ENCODE data around the gene KLRC2. TPM values are rescaled to one million over a fixed set of nuclear protein-coding genes. Genes with fewer than 3 reads are reported as not detected.
"Not testable (repeated sequence)": the region's sequence is repeated elsewhere in the genome, so short reads cannot be mapped to it uniquely, and the experiment has no call there.

The KLRC2 gene
- total RNA-seq (1 to 10 TPM in 4 of 5 donors, under 1 TPM in 1; 0.99 to 3.8 (median 1.9) TPM), total RNA-seq (0 to 2.5 (median 0.61) reads per million in 29 experiments)
- total RNA-seq (2013), result 15.2 TPM

DNA sequence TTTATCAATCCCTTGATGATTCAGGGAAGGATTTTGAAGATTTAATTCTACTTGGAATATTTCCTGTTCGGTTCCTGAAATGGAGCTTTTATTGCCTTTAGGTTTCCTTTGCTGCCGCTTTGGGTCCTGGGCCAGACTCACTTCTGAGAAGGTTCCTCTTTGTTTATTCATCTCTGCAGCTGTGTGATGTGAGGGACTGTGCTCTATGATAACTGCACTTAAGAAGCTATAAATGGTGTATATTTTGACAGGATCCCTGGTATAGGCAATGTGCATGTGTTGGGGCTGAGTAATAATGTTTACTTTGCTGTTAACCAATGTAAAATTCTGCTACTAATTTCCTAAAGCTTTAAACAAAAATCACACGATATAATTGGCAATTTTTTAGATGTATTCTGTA, at the start of gene KLRC2:
KLRC2 (minus strand) TSS at position 195 of the 400 bp plus-strand sequence; CDS start at position 171, 24 bp downstream.
- H3K9me3 Mint-ChIP-seq; H3K36me3 ChIP-seq (ENCODE audit: control insufficient read depth in 2 of 2, extremely low read depth in 1 of 2, insufficient read depth in 1 of 2, low read length in 1 of 2); H3K27ac Mint-ChIP-seq; CTCF ChIA-PET; H3K4me3 ChIP-seq (ENCODE audit: control insufficient read depth in 1 of 2, extremely low read depth in 1 of 2, low read length in 1 of 2); H3K27me3 ChIP-seq (replicated peaks in 1 of 2; ENCODE audit: control insufficient read depth in 2 of 2, extremely low read depth in 1 of 2, insufficient read depth in 2 of 2, low read length in 1 of 2); DNase-seq; H3K27ac ChIP-seq (ENCODE audit: low read length); POLR2A ChIA-PET; H3K9me3 ChIP-seq; H3K4me1 Mint-ChIP-seq; H3K4me1 ChIP-seq (ENCODE audit: control insufficient read depth in 1 of 2, extremely low read depth in 1 of 2, insufficient read depth in 2 of 2, low read length in 2 of 2); H3K27me3 Mint-ChIP-seq; H3K36me3 Mint-ChIP-seq: not testable (repeated sequence)
- peak in 2 of 4 experiments; percentile 59 to 61 for ATAC-seq (replicated peaks in 1 of 4)
- H3K4me3 Mint-ChIP-seq, result peak within 1 kb of the TSS in 1 of 3 donors; percentile 37
- WGBS (ENCODE audit: insufficient coverage), result no CpG with 5 or more reads among the region's 3 CpGs

DNA sequence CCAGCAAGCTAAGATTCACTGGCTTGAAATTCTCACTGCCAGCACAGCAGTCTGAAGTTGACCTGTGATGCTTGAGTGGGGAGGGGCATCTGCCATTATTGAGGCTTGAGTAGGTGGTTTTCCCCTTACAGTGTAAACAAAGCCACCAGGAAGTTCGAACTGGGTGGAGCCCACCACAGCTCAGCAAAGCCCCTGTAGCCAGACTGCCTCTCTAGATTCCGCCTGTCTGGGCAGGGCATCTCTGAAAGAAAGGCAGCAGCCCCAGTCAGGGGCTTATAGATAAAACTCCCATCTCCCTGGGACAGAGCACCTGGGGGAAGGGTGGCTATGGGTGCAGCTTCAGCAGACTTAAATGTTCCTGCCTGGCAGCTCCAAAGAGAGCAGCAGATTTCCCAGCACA, 46.1 kb upstream of the KLRC2 start:
- H3K4me3 ChIP-seq (ENCODE audit: control insufficient read depth in 1 of 2, extremely low read depth in 1 of 2, low read length in 1 of 2); H3K36me3 Mint-ChIP-seq; H3K9me3 ChIP-seq; H3K27me3 ChIP-seq (replicated peaks in 1 of 2; ENCODE audit: control insufficient read depth in 2 of 2, extremely low read depth in 1 of 2, insufficient read depth in 2 of 2, low read length in 1 of 2); CTCF ChIA-PET; H3K27ac ChIP-seq (ENCODE audit: low read length); H3K36me3 ChIP-seq (ENCODE audit: control insufficient read depth in 2 of 2, extremely low read depth in 1 of 2, insufficient read depth in 1 of 2, low read length in 1 of 2); H3K9me3 Mint-ChIP-seq: not testable (repeated sequence)
- DNase-seq, result peak in 31 of 35 experiments; percentile 5 to 72 (median 29)
- H3K4me1 ChIP-seq (ENCODE audit: control insufficient read depth in 1 of 2, extremely low read depth in 1 of 2, insufficient read depth in 2 of 2, low read length in 2 of 2), result peaks cover 0 to 14% of the 10 kb centered on the region in 2 experiments
- H3K4me3 Mint-ChIP-seq, result peak overlapping the region in 1 of 3 donors; percentile 10
- POLR2A ChIA-PET, result interaction anchor here in 1 of 2 donors (0.6 kb wide), 1 partner anchor 95 kb away, joined by 3 read pairs; no protein-coding TSS in a partner anchor
- peak overlapping the region in 1 of 2 donors; percentile 65 for H3K27ac Mint-ChIP-seq
- peaks cover 0 to 15% of the 10 kb centered on the region in 2 donors for H3K27me3 Mint-ChIP-seq
- peaks cover 0 to 19% (median 13%) of the 10 kb centered on the region in 3 donors for H3K4me1 Mint-ChIP-seq
- WGBS (ENCODE audit: insufficient coverage), result 17% methylated on average over 1 of the region's 2 CpGs
- ATAC-seq (replicated peaks in 1 of 4), result peak; percentile 31 to 75 (median 52)

GRCh38 chr12:10472808-10473207, 37.0 kb upstream of the KLRC2 start:
- H3K9me3 Mint-ChIP-seq; POLR2A ChIA-PET; H3K36me3 ChIP-seq (ENCODE audit: control insufficient read depth in 2 of 2, extremely low read depth in 1 of 2, insufficient read depth in 1 of 2, low read length in 1 of 2); H3K4me1 ChIP-seq (ENCODE audit: control insufficient read depth in 1 of 2, extremely low read depth in 1 of 2, insufficient read depth in 2 of 2, low read length in 2 of 2); H3K27ac ChIP-seq (ENCODE audit: low read length); H3K4me3 Mint-ChIP-seq; H3K27me3 ChIP-seq (replicated peaks in 1 of 2; ENCODE audit: control insufficient read depth in 2 of 2, extremely low read depth in 1 of 2, insufficient read depth in 2 of 2, low read length in 1 of 2); DNase-seq; H3K4me1 Mint-ChIP-seq; H3K4me3 ChIP-seq (ENCODE audit: control insufficient read depth in 1 of 2, extremely low read depth in 1 of 2, low read length in 1 of 2); H3K27ac Mint-ChIP-seq; ATAC-seq (replicated peaks in 1 of 4); CTCF ChIA-PET; H3K36me3 Mint-ChIP-seq; H3K9me3 ChIP-seq: not testable (repeated sequence)
- H3K27me3 Mint-ChIP-seq, result peaks cover 0 to 12% of the 10 kb centered on the region in 2 donors
- no CpG with 5 or more reads among the region's 5 CpGs for WGBS (ENCODE audit: insufficient coverage)

- H3K4me3 Mint-ChIP-seq, result no peak overlapping the region
- H3K9me3 ChIP-seq, result no peaks in the 10 kb centered on the region
- ATAC-seq (replicated peaks in 1 of 4) (no peak), DNase-seq (no peak)
- H3K27ac ChIP-seq (ENCODE audit: low read length), result no peak overlapping the region
- peaks cover 0 to 3% (median 0%) of the 10 kb centered on the region in 3 donors for H3K9me3 Mint-ChIP-seq
- H3K36me3 Mint-ChIP-seq, result no peaks in the 10 kb centered on the region
- no CpG with 5 or more reads among the region's 1 CpG for WGBS (ENCODE audit: insufficient coverage)
- no peak overlapping the region for H3K4me3 ChIP-seq (ENCODE audit: control insufficient read depth in 1 of 2, extremely low read depth in 1 of 2, low read length in 1 of 2)
- no peaks in the 10 kb centered on the region for H3K36me3 ChIP-seq (ENCODE audit: control insufficient read depth in 2 of 2, extremely low read depth in 1 of 2, insufficient read depth in 1 of 2, low read length in 1 of 2)
- ChIA-PET POLR2A (no interaction called here), CTCF (no interaction called here)
- H3K27me3 Mint-ChIP-seq, result peaks cover 0 to 21% of the 10 kb centered on the region in 2 donors
- H3K27me3 ChIP-seq (replicated peaks in 1 of 2; ENCODE audit: control insufficient read depth in 2 of 2, extremely low read depth in 1 of 2, insufficient read depth in 2 of 2, low read length in 1 of 2), result no peaks in the 10 kb centered on the region
- H3K4me1 ChIP-seq (ENCODE audit: control insufficient read depth in 1 of 2, extremely low read depth in 1 of 2, insufficient read depth in 2 of 2, low read length in 2 of 2), result no peaks in the 10 kb centered on the region
- H3K27ac Mint-ChIP-seq, result no peak overlapping the region
- H3K4me1 Mint-ChIP-seq, result no peaks in the 10 kb centered on the region
Measured at GRCh38 chr12:10469701-10470100, 33.9 kb upstream of the KLRC2 start.

DNA sequence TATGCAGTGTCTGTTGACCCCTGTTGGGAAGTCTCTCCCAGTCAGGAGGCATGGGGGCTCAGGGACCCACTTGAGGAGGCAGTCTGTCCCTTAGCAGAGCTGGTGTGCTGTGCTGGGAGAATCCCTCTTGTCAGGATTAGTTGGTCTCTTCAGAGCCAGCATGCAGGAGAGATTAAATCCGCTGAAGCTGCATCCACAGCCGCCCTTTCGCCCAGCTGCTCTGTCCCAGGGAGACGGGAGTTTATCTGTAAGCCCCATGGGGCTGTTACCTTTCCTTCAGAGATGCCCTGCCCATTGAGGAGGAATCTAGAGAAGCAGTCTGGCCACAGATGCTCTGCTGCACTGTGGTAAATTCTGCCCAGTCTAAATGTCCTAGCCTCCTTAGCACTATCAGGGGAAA, 30.5 kb upstream of the KLRC2 start:
- H3K27ac Mint-ChIP-seq, result no peak overlapping the region
- no peaks in the 10 kb centered on the region for H3K4me1 ChIP-seq (ENCODE audit: control insufficient read depth in 1 of 2, extremely low read depth in 1 of 2, insufficient read depth in 2 of 2, low read length in 2 of 2)
- peaks cover 0 to 14% (median 13%) of the 10 kb centered on the region in 3 donors for H3K9me3 Mint-ChIP-seq
- H3K36me3 Mint-ChIP-seq, result no peaks in the 10 kb centered on the region
- no peak overlapping the region for H3K4me3 Mint-ChIP-seq
- H3K4me1 Mint-ChIP-seq, result no peaks in the 10 kb centered on the region
- ChIA-PET CTCF (interaction anchor here (0.6 to 0.7 kb wide), 3 partner anchors 83 to 394 kb away, joined by 3 read pairs; no protein-coding TSS in a partner anchor), POLR2A (no interaction called here)
- H3K27me3 Mint-ChIP-seq, result peaks cover 3 to 34% of the 10 kb centered on the region in 2 donors
- H3K4me3 ChIP-seq (ENCODE audit: control insufficient read depth in 1 of 2, extremely low read depth in 1 of 2, low read length in 1 of 2), result no peak overlapping the region
- no peak overlapping the region for H3K27ac ChIP-seq (ENCODE audit: low read length)
- DNase-seq, result no peak
- WGBS (ENCODE audit: insufficient coverage), result 90% methylated on average over 4 of the region's 4 CpGs
- no peak for ATAC-seq (replicated peaks in 1 of 4)
- H3K36me3 ChIP-seq (ENCODE audit: control insufficient read depth in 2 of 2, extremely low read depth in 1 of 2, insufficient read depth in 1 of 2, low read length in 1 of 2), result no peaks in the 10 kb centered on the region
- H3K9me3 ChIP-seq, result no peaks in the 10 kb centered on the region
- no peaks in the 10 kb centered on the region for H3K27me3 ChIP-seq (replicated peaks in 1 of 2; ENCODE audit: control insufficient read depth in 2 of 2, extremely low read depth in 1 of 2, insufficient read depth in 2 of 2, low read length in 1 of 2)

DNA sequence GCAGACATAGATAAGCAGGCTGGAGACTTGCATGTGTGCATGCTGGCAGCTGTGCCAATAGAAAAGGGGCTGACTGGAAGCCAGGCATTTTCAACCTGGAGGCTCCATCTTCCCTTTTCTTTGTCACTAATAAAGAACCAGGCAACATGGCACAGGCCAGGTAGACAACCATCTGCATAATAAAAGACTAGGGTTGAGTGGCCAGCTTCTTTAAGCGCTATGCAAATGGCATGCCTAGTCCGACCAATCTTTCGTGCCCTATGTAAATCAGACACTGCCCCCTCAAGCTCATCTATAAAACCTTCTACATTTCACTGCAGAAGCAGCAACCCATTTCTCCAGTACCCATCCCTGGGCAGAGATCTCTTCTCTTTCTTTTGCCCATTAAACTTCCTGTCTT, 21.9 kb upstream of the KLRC2 start:
- H3K27ac Mint-ChIP-seq, result no peak overlapping the region
- Histone ChIP-seq H3K9me3 (no peaks in the 10 kb centered on the region), H3K4me1 (ENCODE audit: control insufficient read depth in 1 of 2, extremely low read depth in 1 of 2, insufficient read depth in 2 of 2, low read length in 2 of 2) (no peaks in the 10 kb centered on the region), H3K27ac (ENCODE audit: low read length) (no peak overlapping the region), H3K36me3 (ENCODE audit: control insufficient read depth in 2 of 2, extremely low read depth in 1 of 2, insufficient read depth in 1 of 2, low read length in 1 of 2) (no peaks in the 10 kb centered on the region), H3K4me3 (ENCODE audit: control insufficient read depth in 1 of 2, extremely low read depth in 1 of 2, low read length in 1 of 2) (no peak overlapping the region), H3K27me3 (replicated peaks in 1 of 2; ENCODE audit: control insufficient read depth in 2 of 2, extremely low read depth in 1 of 2, insufficient read depth in 2 of 2, low read length in 1 of 2) (no peaks in the 10 kb centered on the region)
- CTCF ChIA-PET, result no interaction called here
- POLR2A ChIA-PET, result no interaction called here
- H3K36me3 Mint-ChIP-seq, result no peaks in the 10 kb centered on the region
- no peaks in the 10 kb centered on the region for H3K4me1 Mint-ChIP-seq
- no peak overlapping the region for H3K4me3 Mint-ChIP-seq
- peaks cover 36 to 41% (median 41%) of the 10 kb centered on the region in 3 donors for H3K9me3 Mint-ChIP-seq
- ATAC-seq (replicated peaks in 1 of 4) (no peak), DNase-seq (no peak)
- H3K27me3 Mint-ChIP-seq, result peaks cover 0 to 8% of the 10 kb centered on the region in 2 donors
- WGBS (ENCODE audit: insufficient coverage), result 98% methylated on average over 3 of the region's 3 CpGs

- no peak overlapping the region for H3K27ac Mint-ChIP-seq
- WGBS (ENCODE audit: insufficient coverage), result no CpG with 5 or more reads among the region's 2 CpGs
- no peaks in the 10 kb centered on the region for H3K36me3 Mint-ChIP-seq
- H3K9me3 Mint-ChIP-seq, result peaks cover 32 to 36% (median 33%) of the 10 kb centered on the region in 3 donors
- ATAC-seq (replicated peaks in 1 of 4) (no peak), DNase-seq (no peak)
- ChIA-PET CTCF (no interaction called here), POLR2A (no interaction called here)
- H3K27ac ChIP-seq (ENCODE audit: low read length), result no peak overlapping the region
- peaks cover 0 to 6% of the 10 kb centered on the region in 2 donors for H3K27me3 Mint-ChIP-seq
- no peak overlapping the region for H3K4me3 Mint-ChIP-seq
- H3K4me1 Mint-ChIP-seq, result no peaks in the 10 kb centered on the region
- no peaks in the 10 kb centered on the region for H3K27me3 ChIP-seq (replicated peaks in 1 of 2; ENCODE audit: control insufficient read depth in 2 of 2, extremely low read depth in 1 of 2, insufficient read depth in 2 of 2, low read length in 1 of 2)
- no peaks in the 10 kb centered on the region for H3K9me3 ChIP-seq
- H3K4me3 ChIP-seq (ENCODE audit: control insufficient read depth in 1 of 2, extremely low read depth in 1 of 2, low read length in 1 of 2), result no peak overlapping the region
- no peaks in the 10 kb centered on the region for H3K36me3 ChIP-seq (ENCODE audit: control insufficient read depth in 2 of 2, extremely low read depth in 1 of 2, insufficient read depth in 1 of 2, low read length in 1 of 2)
- no peaks in the 10 kb centered on the region for H3K4me1 ChIP-seq (ENCODE audit: control insufficient read depth in 1 of 2, extremely low read depth in 1 of 2, insufficient read depth in 2 of 2, low read length in 2 of 2)
Measured at GRCh38 chr12:10456856-10457255, 21.0 kb upstream of the KLRC2 start.

All from T-cell (primary cell).